Peyer's patch (tissue), 4 donors: ENCODE measurements around the gene SMURF1.

Experiments
- CTCF ChIP-seq, 6 experiments: fragments of 450-650 bp in 4 of 6; fragments of 200-600 bp in 2 of 6; sonication (generic) in 1 of 6; IDR thresholded peaks; one replicate each; pipeline ENCODE4 v1.5.1; 2017 to 2019; ENCODE audit warnings: antibody characterized with exemption in 6 of 6, mild to moderate bottlenecking in 3 of 6, moderate library complexity in 1 of 6
- POLR2A ChIP-seq, 2 donors: fragments of 450-650 bp; IDR thresholded peaks; one replicate each; pipeline ENCODE4 v1.5.1; 2017; ENCODE audit warnings: antibody characterized with exemption in 2 of 2, mild to moderate bottlenecking in 2 of 2, moderate library complexity in 2 of 2

GRCh38 chr7:99120501-99120900, 23.4 kb downstream of the SMURF1 start:
- TF ChIP-seq CTCF (IDR thresholded peaks at IDR 0.05) (no peak), POLR2A (IDR thresholded peaks at IDR 0.05) (no peak)
